Measurements from ENCODE around the gene ZNF148.

- TF ChIP-seq CTCF (IDR thresholded peaks at IDR 0.05), result no peak
- no peak for TF ChIP-seq POLR2A (IDR thresholded peaks at IDR 0.05)
- TF ChIP-seq POLR2AphosphoS5 (IDR thresholded peaks at IDR 0.05), result no peak
These were observed 155.8 kb downstream of the ZNF148 start for GRCh38 chr3:125219261-125219701.

All from upper lobe of left lung (tissue), 4 donors.